Dermis blood vessel endothelial cell (primary cell): ENCODE measurements around the gene ADAMTS14. TPM values are rescaled to one million over a fixed set of nuclear protein-coding genes. Genes with fewer than 3 reads are reported as not detected.
"Not testable (repeated sequence)": the region's sequence is repeated elsewhere in the genome, so short reads cannot be mapped to it uniquely, and the experiment has no call there.

Experiments
- DNase-seq: peaks from one replicate; pipeline ENCODE4 v3.0.0; 2010
- total RNA-seq: library from RNA; depleted of rRNA; stranded (reverse); fragments of >200 nt; gene quantifications from 2 replicates; pipeline ENCODE4 v1.2.3, GENCODE V29; 2014

Gene ADAMTS14
- total RNA-seq, 1 donor from 2014 or later, result under 0.01 TPM

GRCh38 chr10:70656489-70656888 lies 15.8 kb upstream of the ADAMTS14 start:
- peak; percentile 64 for DNase-seq

- DNase-seq, result no peak
Measured at GRCh38 chr10:70657041-70657440, 15.3 kb upstream of the ADAMTS14 start.

GRCh38 chr10:70658582-70659136 lies 13.6 kb upstream of the ADAMTS14 start:
- no peak for DNase-seq

GRCh38 chr10:70659306-70659705 lies 13.0 kb upstream of the ADAMTS14 start:
- DNase-seq, result no peak

GRCh38 chr10:70660722-70661121 lies 11.6 kb upstream of the ADAMTS14 start:
- DNase-seq, result no peak

GRCh38 chr10:70661623-70662361 lies 10.5 kb upstream of the ADAMTS14 start:
- no peak for DNase-seq

GRCh38 chr10:70662362-70663220 lies 9.7 kb upstream of the ADAMTS14 start:
- DNase-seq, result no peak

- DNase-seq, result not testable (repeated sequence)
Measured at GRCh38 chr10:70663458-70664409, 8.6 kb upstream of the ADAMTS14 start.

- DNase-seq, result no peak
Measured at GRCh38 chr10:70664702-70665195, 7.6 kb upstream of the ADAMTS14 start.

- DNase-seq, result no peak
Measured at GRCh38 chr10:70666960-70667798, 5.1 kb upstream of the ADAMTS14 start.

GRCh38 chr10:70667818-70668217 lies 4.5 kb upstream of the ADAMTS14 start:
- DNase-seq, result not testable (repeated sequence)

- DNase-seq, result no peak
Measured at GRCh38 chr10:70668454-70668970, 3.8 kb upstream of the ADAMTS14 start.

- DNase-seq, result no peak
Measured at GRCh38 chr10:70669015-70669414, 3.3 kb upstream of the ADAMTS14 start.

GRCh38 chr10:70669732-70670317 lies 2.5 kb upstream of the ADAMTS14 start:
- DNase-seq, result no peak

- DNase-seq, result no peak
Measured at GRCh38 chr10:70671619-70672164, 614 bp upstream of the ADAMTS14 start.

- no peak for DNase-seq
Measured at GRCh38 chr10:70673043-70673928, 980 bp downstream of the ADAMTS14 start.

- no peak for DNase-seq
Measured at GRCh38 chr10:70673929-70674559, 1.7 kb downstream of the ADAMTS14 start.
